HG03108 (cell line): ENCODE data around the gene PTRH1.
A peak's percentile ranks its signal among the peaks of the same experiment; 100 is the strongest.

Experiments
- ATAC-seq: cut with Tn5 transposase; IDR thresholded peaks from one replicate; pipeline ENCODE4 v1.9.1; 2021; ENCODE audit warnings: moderate library complexity; ENCODE audit not compliant: unreplicated experiment

Gene PTRH1

DNA sequence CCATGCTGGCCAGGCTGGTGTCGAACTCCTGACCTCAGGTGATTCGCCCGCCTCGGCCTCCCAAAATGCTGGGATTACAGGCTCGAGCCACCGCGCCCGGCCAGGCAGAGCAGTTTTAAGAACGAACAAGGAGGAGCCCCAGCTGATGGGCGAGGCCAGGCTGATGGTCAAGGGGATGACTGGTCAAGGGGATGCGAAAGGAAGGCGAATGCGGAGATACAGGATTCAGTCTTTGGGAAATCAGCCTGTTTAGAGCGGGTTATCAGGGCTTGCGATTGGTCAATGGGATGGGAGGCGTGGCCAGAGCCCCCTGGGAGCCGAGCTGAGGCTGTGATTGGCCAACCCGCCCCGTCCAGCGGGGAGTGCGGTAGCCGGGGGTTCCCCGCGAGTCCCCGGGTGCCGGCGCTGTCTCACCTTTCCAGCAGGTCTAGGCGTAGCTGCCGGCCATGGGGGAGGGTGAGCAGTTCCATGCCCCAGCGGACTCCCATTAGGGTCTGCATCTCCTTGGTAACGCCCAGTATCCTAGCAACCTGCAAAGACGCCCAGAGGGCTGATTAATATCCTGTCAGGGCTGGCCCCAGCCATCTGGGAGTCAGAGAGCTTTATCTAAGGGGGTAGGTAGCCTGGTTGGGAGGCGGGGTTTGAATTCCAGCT, 27.1 kb upstream of the PTRH1 start:
- ATAC-seq: no peak

DNA sequence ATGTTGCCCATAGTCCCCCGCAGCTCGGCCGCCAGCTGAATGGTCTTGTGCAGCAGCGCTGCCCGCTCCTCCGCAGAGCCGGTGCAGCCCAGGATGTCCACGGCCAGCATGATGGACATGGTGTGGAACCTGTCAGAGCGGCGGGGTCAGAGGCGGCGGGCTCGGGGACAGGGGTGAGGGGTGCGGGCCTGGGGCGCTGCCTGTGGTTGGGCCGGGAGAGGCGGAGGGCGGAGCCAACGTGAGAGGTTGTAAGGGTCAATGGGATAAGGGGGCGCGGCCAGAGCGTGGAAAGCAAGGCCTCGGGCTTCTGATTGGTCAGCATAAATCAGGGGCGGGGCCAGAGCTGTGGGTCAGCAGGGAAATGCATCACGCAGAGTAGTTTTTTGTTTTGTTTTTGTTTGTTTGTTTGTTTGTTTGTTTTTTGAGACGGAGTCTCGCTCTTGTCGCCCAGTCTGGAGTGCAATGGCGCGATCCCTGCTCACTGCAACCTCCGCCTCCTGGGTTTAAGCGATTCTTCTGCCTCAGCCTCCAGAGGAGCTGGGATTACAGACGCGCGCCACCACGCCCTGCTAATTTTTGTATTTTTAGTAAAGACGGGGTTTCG, 26.5 kb upstream of the PTRH1 start:
- ATAC-seq: no peak

DNA sequence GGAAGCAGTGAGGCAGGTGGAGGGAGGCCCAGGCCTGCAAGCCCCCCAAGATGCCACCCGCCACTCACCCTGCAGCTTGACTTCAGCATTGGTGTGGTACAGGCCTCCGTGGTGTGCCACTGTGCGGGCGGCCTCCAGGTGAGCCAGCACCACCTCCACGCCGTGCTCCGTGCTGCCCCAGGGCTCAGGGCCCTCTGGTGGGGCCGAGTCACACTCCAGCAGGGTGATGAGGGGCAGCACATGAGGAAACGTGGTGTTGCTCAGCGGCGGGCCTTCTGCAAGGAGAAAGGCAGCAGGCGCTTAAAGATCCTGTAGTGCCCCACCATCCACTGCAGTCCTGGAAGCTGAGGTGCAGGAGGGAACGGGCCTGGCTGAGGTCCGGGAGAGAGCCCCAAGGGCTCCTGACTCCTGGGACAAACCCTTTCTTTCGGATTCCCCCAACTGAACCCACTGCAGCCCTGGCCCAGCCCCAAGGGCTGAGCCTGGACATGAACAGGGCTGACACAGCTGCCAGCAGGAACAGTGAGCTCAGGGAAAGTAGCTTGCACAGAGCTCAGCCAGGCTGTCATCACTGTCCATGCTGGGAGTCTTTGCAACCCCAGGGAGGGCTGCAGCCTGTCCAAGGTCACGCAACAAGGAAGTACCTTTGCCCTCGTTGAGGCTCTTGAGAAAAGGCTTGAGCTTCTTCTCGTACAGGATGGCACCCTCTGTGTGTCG, 24.3 kb upstream of the PTRH1 start:
- ATAC-seq: no peak

DNA sequence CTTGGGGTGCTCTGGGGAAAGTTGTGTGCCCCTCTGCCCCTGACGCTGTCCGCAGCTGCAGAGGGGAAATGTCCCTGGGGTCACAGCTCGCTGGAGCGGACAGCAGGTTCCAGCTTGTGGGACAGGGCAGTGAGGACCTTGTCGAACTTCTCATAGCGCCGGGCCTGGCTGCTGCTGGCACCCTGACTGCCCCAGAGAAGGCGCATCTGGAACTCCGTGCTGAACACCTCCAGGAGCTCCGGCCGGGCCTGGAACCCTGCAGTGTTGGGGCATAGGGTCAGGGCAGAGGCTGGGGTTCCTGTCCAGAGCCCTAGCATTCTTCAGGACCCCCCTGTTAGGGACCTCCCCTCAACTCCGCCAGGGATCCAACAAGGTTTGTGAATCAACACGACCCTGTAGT, 23.2 kb upstream of the PTRH1 start:
- ATAC-seq: no peak

DNA sequence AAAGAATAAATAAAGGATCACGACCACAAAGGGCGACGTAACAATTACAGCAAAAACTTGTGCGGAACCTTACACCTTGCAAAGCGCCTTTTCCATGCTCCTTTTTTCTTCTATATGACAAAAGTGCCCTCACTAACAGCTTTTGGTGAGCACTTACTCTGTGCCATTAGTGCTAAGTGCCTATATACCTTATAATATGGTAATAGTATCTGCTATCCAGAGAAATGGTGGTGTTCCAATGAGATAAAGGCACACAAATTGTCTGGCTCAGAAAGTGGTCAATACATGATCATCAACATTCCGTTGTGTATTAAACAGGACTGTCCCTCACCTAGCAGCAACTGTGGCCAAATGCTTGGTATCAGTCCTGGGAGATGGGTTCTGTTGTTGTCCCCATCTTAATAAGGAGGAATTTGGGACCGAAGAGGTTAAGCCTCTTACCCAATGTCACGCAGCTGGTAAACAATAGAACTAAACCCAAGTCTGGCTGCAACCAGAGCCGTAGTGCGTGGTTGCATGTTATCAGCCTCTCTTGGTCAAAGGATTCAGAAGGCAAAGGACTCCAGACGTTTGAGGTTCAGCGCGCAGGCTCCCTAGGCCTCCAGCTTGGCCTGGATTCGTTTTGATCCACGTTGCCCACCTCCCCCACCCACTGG, 20.2 kb upstream of the PTRH1 start:
- ATAC-seq: peak; percentile 8

DNA sequence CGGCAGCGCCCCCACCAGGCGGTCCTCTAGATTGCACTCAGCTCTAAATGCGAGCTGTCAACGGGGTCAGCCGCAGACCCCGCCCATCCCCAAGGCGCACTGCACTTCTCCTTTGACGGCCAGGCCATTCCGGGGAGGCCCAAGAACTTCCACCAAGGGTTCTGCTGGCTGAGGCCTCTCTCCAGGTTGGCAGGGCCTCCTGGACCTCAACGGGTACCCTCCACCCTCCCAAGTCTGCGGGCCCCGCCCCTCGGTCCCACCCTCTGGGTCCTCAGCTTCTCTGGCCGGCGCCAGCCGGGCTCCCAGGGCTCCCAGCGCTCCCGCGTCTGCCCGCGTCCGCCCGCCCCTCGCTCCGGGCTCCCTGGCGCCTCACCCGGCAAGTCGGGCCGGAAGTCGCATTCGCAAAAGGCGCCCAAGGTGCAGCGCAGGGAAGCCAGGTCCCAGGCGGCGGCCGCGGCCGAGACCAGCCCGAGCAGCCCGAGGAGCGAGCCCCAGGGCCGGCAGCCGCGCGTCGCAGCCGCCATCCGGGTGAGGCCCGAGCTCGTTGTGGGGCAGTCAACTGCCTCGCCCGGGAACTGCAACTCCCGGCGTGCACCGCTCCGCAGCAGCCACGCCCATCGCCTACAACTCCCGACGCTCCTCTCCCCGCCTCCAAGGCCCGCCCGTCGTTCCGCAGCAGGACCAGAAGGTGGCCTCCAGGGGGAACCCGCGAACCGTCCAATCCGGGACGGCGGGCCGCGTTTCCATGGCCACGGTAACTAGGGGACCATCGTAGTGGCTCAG, 19.5 kb upstream of the PTRH1 start, which contains the start of gene TOR2A:
TOR2A (minus strand) TSS at position 548 of the 783 bp plus-strand sequence; CDS start at position 524, 24 bp downstream.
- ATAC-seq: peak; percentile 83

DNA sequence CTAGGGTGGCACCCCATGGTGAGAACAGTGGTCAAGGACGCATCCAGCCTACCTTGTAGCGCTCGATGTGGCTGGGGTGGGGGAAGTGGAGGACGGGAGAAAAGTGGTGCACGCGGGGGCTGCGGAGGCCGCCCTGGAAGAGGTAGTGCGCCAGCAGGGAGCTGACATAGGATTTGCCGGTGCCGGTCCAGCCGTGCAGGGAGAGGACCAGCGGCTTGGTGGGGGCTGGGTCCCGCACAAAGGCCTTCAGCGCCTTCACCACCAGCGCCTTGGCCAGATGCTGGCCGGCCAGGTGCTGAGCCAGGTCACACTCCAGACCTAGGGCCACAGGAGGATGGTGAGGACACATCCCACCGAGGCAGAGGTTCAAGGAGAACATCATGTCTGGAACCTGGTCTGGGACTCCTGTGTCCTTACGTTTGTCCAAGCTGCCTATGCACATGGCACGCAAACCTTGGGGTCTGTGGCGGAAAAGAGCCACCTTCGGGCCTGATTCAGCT, 18.8 kb upstream of the PTRH1 start:
- ATAC-seq: no peak

DNA sequence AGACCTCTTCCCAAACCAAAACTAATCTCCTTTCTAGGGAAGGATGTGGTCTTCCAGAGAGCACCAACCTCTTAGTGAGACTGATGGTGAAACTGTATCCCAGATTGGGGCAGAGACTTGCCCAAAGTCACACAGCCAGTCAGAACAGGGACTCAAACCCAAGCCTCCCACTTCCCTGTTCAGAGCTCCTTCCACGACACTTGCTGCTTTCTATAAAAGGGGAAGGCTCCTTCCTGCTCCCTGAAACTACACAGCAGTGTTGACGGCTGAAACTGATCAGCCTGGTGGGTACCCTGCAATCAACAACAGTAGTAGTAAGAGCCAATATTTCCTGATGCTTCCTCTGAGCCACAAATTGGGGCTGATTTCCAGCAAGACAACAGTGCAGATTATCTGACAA, 18.2 kb upstream of the PTRH1 start:
- ATAC-seq: no peak

DNA sequence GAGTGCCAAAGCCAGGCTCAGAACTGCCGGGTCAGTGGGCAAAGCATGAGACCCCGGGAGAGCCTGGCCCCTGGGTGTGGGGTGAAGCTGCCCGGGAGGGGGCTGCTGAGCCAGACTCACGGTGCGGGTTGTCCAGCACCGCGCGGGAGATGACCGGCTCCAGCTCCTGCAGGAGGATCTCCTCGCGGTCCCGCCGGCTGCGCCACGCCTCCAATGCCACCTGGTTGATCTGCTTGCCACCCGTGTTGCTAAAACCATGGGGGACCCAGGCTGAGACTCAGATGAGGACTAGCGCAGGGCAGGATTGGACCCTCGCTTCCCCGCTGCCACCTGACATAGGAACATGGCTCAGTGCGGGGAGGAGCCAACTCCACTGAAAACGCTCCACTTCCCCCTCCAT, 17.0 kb upstream of the PTRH1 start:
- no peak for ATAC-seq

DNA sequence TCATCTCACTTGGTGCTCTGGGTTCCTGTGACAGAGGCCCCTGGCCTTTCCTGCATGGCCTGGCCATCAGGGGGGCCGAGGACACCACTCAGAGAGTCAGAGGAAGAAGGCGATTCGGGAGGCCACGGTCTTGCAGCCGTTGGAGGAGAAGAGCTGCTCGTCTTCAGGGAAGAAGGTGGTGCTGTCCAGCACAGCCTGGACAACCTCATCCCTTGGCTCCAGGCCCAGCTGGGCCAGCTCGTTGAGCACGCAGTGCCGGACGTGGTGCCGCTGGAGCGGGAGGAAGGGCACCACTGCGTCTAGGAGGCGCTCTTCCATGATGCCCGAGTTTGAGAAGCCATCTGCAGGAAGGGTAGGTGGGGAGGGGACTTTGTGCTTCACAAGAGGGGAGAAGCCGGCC, 16.5 kb upstream of the PTRH1 start:
- ATAC-seq: no peak

DNA sequence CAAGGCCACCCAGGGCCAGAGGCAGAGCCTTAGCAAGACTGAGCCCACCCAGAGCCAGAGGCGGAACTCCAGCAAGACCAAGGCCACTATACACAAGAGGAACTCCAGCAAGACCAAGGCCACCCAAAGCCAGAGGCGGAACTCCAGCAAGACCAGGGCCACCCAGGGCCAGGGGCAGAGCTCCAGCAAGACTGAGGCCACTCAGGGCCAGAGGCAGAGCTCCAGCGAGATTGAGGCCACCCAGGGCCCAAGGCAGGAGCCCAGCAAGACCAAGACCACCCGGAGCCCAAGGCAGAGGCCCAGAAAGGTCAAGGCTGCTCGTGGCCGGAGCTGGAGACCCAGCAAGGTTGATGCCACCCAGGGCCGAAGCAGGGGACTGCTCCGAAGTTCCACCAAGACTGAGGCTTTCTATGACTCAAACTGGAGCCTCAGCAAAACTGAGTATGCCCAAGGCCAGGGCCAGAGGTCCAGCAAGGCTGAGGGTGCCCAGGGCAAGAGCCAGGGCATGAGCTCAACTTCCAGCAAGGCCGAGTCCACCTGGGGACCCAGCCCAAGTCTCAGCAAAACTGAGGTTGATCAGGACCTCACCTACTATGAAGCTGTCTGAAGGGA, 15.4 kb upstream of the PTRH1 start:
- ATAC-seq: no peak

DNA sequence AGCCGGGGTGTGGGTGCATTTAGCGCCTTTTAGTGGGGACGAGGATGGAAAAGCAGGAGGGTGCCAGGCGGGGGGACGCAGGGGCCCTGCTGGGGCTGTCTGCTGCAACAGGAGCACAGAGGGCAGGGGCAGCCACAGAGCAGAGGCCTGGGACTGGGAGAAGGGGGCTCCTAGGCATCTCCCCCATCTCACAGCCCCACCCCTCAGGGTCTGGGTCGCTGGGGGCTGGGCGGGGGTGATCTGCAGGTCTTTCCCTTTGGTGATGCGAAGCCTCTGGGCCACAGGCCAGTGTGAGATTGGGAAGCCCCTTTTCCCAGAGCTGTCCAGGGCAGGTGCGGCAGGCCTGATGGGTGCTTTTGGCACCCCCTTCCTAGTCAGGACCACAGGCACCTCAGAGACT, 14.8 kb upstream of the PTRH1 start:
- no peak for ATAC-seq

DNA sequence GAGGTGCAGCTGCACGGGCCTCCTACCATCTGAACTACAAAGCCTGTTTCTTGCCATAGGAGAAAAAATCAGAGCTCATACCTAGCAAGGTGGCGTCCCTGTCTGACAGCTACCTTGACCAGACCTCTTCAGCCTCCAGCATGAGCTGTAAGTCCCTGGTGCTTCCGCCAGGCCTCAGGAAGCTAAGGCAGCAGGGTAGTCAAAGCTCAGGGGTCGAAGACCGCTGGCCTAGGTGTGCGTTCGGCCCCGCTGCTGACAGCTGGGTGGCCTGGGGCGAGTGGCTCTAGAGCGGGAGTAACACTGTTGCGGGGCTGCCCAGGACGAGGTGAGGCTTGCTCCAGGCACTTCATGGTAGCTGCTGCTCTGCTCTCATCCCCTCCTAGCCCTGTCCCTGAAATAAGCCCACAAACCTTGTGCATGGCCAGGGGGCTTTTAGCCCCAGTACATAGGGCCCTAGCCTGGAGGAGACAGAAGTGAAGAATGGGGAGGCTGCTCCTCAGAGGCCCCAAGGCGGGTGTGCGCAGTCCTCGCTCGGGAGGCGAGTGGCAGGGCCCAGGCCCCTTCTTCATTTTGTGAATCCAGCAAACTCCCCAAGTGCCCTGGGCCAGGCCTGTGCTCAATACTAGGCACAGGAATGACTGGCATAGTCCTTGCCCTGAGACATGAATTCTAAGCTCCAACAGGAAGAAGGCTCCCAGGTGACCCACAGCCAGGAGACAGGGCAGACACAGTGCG, 14.2 kb upstream of the PTRH1 start:
- ATAC-seq: no peak

DNA sequence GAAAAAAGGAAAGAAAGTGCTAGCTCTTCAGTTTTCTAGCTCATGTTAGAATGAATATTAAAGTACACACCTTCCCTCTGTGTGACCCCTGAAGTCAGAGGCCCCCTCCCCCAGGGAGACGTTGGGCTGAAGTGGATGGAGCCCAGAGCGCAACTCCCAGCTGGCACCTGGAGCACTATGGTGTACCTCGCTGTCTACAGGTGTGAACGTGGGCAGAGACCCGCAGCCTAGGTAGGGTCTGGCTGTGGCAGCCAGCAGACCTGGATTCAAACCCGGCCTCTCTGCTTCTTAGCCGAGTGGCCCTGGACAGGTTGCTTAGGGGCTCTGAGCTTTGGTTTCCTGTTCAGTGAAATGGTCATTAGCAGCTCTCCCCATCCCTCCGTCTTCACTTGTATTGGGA, 13.3 kb upstream of the PTRH1 start:
- no peak for ATAC-seq

DNA sequence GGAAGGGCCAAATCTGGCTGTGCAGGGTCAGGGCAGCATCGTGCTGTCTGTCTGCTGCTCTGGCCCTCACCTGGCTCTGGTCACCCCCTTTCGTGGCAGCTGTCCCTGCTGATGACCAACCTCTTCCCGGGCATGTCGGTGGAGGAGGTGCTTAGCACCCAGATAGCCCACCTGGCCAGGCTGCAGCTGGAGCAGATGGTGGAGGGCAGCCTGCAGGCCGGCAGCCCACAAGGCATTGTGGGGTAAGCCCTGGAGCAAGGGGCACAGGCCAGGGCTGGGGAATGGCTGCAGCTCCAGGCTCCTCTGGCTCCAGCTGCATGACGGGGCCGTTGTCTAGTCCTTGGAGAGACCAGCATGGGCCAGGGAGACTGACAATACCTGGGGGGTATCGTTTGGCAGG, 11.4 kb upstream of the PTRH1 start:
- no peak for ATAC-seq

DNA sequence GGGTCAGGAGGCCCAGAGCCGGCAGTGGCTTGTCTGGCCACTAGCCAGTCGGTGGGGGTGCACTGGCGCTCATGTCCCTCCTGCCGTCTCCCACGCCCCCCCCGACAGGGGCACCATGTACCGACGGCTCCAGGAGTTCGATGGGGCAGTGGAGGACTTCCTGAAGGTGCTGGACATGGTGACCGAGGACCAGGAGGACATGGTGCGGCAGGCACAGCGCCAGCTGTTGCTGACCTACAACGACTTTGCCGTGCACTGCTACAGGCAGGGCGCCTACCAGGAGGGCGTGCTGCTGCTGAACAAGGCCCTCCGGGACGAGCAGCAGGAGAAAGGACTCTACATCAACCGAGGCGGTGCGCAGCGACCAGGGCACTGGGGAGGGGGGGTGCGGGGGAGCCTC, 8.5 kb upstream of the PTRH1 start:
- no peak for ATAC-seq

DNA sequence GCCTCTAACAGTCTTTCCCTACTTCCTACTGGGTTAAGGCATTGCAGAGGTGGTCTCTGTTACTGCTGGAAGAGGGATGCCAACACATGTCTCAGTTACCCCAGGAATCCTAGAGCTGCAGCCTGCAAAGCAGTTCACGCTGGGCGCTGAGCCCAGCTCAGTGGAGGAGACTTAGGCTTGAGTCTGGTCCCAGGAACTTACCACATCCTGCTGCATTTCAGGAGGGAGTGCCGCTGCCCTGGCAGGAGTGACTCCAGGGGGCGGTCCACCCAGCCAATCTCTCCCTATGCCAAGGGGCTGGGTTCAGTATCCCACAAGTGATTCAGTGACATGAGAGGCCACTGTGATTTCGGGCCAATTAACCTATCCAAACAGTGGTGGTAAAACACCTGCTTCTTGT, 8.0 kb upstream of the PTRH1 start:
- no peak for ATAC-seq

DNA sequence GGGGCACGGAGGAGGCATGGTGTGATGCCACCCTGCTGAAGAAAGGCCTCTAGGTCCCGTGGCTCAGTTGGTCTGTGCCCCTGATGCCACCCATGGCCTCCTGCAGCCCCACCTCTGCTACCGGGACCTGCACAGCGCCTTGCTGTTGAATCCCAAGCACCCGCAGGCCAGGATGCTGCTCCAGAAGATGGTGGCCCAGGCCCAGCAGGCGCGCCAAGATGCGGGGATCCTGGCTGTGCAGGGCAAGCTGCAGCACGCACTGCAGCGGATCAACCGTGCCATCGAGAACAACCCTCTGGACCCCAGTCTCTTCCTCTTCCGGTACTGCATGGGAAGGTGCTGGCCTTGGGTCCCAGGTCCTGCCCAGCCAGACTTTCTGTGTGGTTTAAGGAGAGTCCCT, 7.5 kb upstream of the PTRH1 start:
- no peak for ATAC-seq

DNA sequence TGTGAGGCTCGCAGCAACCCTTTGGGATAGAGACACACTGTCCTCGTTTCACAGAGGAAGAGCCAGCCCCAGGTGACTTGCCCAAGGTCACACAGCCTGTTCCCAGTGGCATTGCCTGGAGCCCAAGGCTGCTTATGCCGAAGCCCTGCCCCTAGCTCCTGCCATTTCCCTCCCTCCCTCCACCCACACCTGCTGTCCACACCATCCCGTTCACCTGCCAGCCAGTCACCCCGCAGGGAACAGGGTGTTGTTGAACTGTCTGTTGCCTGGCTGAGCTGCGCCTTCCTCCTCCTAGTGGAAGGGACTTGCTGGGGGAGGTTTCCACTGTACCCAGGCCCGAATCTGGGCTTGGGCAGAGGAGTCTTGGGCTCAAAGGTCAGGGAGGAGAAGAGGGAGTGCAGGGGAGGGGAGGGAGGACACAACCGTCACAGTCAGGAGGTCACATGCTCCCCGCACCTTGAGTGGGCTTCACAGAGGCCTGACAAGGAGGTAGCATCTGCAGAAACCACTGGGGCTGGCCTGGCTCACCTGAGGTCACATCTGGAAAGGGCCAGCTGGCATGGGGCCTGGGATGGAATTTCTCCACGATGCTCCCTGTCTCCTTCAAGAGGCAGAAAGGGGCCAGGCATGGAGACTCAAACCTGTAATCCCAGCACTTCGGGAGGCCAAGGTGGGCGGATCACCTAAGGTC, 6.7 kb upstream of the PTRH1 start:
- no peak for ATAC-seq
